Prostate gland (tissue), 2 donors: ENCODE data around the gene MFSD12. TPM values are rescaled to one million over a fixed set of nuclear protein-coding genes. Genes with fewer than 3 reads are reported as not detected.
"Not testable (repeated sequence)": the region's sequence is repeated elsewhere in the genome, so short reads cannot be mapped to it uniquely, and the experiment has no call there.

ENCODE experiments used
- DNase-seq: peaks from one replicate; pipeline ENCODE4 v3.0.0-alpha.2; 2019; ENCODE audit warnings: low spot score
- H3K27ac ChIP-seq, 2 donors: fragments of 200-600 bp; sonication (generic); 2 replicates each; pipeline ENCODE4 v1.5.1; 2017 to 2019
- H3K27me3 ChIP-seq: fragments of 200-600 bp; sonication (generic); replicated peaks from 2 replicates; pipeline ENCODE4 v1.5.1; 2019; ENCODE audit not compliant: insufficient read depth
- H3K36me3 ChIP-seq, 2 donors: fragments of 200-600 bp; sonication (generic); 1 replicate in 1 of 2; 2 replicates in 1 of 2; pipeline versions ENCODE4 v1.5.1 to v1.8.1; 2017 to 2019
- H3K4me1 ChIP-seq: fragments of 200-600 bp; sonication (generic); replicated peaks from 2 replicates; pipeline ENCODE4 v1.5.1; 2019
- H3K4me3 ChIP-seq, 2 donors: fragments of 200-600 bp; sonication (generic); 2 replicates each; pipeline ENCODE4 v1.5.1; 2017 to 2019
- H3K9me3 ChIP-seq: fragments of 200-600 bp; sonication (generic); 2 replicates; pipeline ENCODE4 v1.5.1; 2017
- POLR2A ChIP-seq: fragments of 450-650 bp; IDR thresholded peaks from one replicate; pipeline ENCODE4 v1.6.1; 2016; ENCODE audit warnings: antibody characterized with exemption, mild to moderate bottlenecking
- POLR2AphosphoS5 ChIP-seq: sonication (generic); formaldehyde crosslinking; IDR thresholded peaks from one replicate; pipeline ENCODE4 v1.6.1; 2017; ENCODE audit warnings: antibody characterized with exemption
- WGBS: methylation state at CpG from one replicate; pipeline ENCODE4 v1.1.5; 2018; 5-methylcytosine and 5-hydroxymethylcytosine counted together
- intact Hi-C: fragments of 100-400 bp; cut with DNase I; formaldehyde crosslinking; loops from one replicate; pipeline ENCODE4 v1.14.2; 2022
- total RNA-seq, 2 donors: library from RNA; depleted of rRNA; stranded (reverse); fragments of >200 nt; gene quantifications; one replicate each; pipeline ENCODE4 v1.1.0, GENCODE V29; 2016
- TF ChIP-seq, protein P1 (sequence below), 4 experiments: fragments of 200-600 bp in 2 of 4; fragments of 450-650 bp in 2 of 4; sonication (generic) in 2 of 4; IDR thresholded peaks; 1 replicate in 3 of 4; 2 replicates in 1 of 4; pipeline ENCODE4 v1.5.1; 2016 to 2019; ENCODE audit warnings: antibody characterized with exemption in 4 of 4, mild to moderate bottlenecking in 2 of 4, moderate library complexity in 2 of 4

Gene MFSD12
- total RNA-seq, 2 donors from 2014 or later = 60.5 to 86.1 TPM

DNA sequence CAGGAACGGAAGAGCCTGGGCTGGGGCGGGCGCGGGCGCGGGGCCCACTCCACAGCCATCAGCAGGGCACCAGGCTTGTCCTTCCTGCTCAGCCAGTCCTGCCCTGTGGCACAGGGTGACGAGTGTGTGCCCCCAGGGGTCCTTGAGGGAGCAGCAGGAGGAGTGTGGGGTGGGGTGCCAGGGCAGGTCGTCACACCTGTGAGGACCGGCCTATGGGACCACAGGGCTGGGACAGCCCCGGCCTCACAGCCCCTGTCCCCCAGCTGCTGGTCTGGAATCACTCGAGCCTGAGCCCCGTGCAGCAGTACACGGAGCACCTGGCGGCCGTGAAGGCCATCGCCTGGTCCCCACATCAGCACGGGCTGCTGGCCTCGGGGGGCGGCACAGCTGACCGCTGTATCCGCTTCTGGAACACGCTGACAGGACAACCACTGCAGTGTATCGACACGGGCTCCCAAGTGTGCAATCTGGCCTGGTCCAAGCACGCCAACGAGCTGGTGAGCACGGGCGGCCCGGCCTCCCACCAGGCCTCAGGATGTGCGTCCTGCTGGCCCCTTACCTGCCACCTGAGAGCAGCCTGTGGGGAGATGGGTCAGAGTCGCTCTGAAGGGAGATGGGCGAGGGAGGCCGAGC is 25.1 kb downstream of the MFSD12 start:
- Histone ChIP-seq H3K4me1 (no peaks in the 10 kb centered on the region), H3K4me3 (no peak overlapping the region), H3K9me3 (no peaks in the 10 kb centered on the region), H3K36me3 (peaks cover 17 to 19% of the 10 kb centered on the region in 2 donors), H3K27ac (no peak overlapping the region), H3K27me3 (no peaks in the 10 kb centered on the region)
- 90% methylated on average over 22 of the region's 33 CpGs for WGBS
- intact Hi-C loops = no loop called here
- DNase-seq = no peak
- TF ChIP-seq POLR2A = no peak
- TF ChIP-seq, protein P1, sequence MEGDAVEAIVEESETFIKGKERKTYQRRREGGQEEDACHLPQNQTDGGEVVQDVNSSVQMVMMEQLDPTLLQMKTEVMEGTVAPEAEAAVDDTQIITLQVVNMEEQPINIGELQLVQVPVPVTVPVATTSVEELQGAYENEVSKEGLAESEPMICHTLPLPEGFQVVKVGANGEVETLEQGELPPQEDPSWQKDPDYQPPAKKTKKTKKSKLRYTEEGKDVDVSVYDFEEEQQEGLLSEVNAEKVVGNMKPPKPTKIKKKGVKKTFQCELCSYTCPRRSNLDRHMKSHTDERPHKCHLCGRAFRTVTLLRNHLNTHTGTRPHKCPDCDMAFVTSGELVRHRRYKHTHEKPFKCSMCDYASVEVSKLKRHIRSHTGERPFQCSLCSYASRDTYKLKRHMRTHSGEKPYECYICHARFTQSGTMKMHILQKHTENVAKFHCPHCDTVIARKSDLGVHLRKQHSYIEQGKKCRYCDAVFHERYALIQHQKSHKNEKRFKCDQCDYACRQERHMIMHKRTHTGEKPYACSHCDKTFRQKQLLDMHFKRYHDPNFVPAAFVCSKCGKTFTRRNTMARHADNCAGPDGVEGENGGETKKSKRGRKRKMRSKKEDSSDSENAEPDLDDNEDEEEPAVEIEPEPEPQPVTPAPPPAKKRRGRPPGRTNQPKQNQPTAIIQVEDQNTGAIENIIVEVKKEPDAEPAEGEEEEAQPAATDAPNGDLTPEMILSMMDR (IDR thresholded peaks at IDR 0.05) = no peak
- no peak for TF ChIP-seq POLR2AphosphoS5

DNA sequence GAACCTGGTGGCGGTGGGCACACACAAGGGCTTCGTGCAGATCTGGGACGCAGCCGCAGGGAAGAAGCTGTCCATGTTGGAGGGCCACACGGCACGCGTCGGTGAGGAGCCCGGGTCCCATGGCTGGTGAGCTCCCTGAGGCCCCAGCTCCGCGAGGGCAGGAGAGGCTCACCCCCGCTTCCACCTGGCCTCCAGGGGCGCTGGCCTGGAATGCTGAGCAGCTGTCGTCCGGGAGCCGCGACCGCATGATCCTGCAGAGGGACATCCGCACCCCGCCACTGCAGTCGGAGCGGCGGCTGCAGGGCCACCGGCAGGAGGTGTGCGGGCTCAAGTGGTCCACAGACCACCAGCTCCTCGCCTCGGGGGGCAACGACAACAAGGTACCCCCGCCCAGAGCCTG is 25.7 kb downstream of the MFSD12 start:
- intact Hi-C loops = no loop called here
- Histone ChIP-seq H3K4me3 (no peak overlapping the region), H3K4me1 (no peaks in the 10 kb centered on the region), H3K9me3 (no peaks in the 10 kb centered on the region), H3K27ac (no peak overlapping the region), H3K36me3 (peaks cover 21 to 22% of the 10 kb centered on the region in 2 donors), H3K27me3 (no peaks in the 10 kb centered on the region)
- no peak for DNase-seq
- TF ChIP-seq POLR2AphosphoS5 (no peak), POLR2A (no peak)
- TF ChIP-seq, protein P1 (IDR thresholded peaks at IDR 0.05) = no peak
- 85% methylated on average over 28 of the region's 29 CpGs for WGBS

DNA sequence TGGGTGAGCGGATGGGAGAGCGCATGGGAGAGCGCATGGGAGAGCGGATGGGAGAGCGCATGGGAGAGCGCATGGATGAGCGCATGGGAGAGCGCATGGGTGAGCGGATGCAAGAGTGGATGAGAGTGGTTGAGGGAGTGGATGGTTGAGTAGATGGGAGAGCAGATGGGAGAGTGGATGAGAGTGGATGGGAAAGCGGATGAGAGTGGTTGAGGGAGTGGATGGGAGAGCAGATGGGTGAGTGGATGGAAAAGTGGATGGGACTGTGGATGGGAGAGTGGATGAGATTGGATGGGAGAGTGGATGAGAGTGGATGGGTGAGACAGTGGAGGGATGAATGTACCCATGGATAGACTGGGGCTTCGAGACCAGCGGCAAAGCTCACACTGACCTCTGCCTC is 27.0 kb downstream of the MFSD12 start:
- Histone ChIP-seq H3K27ac (no peak overlapping the region), H3K4me1 (no peaks in the 10 kb centered on the region), H3K36me3 (peaks cover 21 to 32% of the 10 kb centered on the region in 2 donors), H3K9me3 (no peaks in the 10 kb centered on the region), H3K27me3 (no peaks in the 10 kb centered on the region), H3K4me3 (no peak overlapping the region)
- intact Hi-C loops = no loop called here
- no peak for DNase-seq
- 93% methylated on average over 12 of the region's 12 CpGs for WGBS
- TF ChIP-seq POLR2A = no peak
- TF ChIP-seq, protein P1 (IDR thresholded peaks at IDR 0.05) = no peak
- TF ChIP-seq POLR2AphosphoS5 = no peak

- H3K4me3 ChIP-seq, intact Hi-C loops, H3K27me3 ChIP-seq, DNase-seq, H3K4me1 ChIP-seq, H3K9me3 ChIP-seq, H3K27ac ChIP-seq: not testable (repeated sequence)
- peaks cover 21 to 32% of the 10 kb centered on the region in 2 donors for H3K36me3 ChIP-seq
- WGBS = 94% methylated on average over 7 of the region's 7 CpGs
Measured at GRCh38 chr19:3529299-3529698, 28.1 kb downstream of the MFSD12 start.

GRCh38 chr19:3528539-3529211 is 28.7 kb downstream of the MFSD12 start:
- H3K4me3 ChIP-seq = no peak overlapping the region
- H3K4me1 ChIP-seq = no peaks in the 10 kb centered on the region
- DNase-seq = no peak
- H3K9me3 ChIP-seq = no peaks in the 10 kb centered on the region
- no peak overlapping the region for H3K27ac ChIP-seq
- intact Hi-C loops = no loop called here
- TF ChIP-seq, protein P1 (IDR thresholded peaks at IDR 0.05) = no peak
- TF ChIP-seq POLR2A = no peak
- TF ChIP-seq POLR2AphosphoS5 = no peak
- no peaks in the 10 kb centered on the region for H3K27me3 ChIP-seq
- WGBS = 93% methylated on average over 20 of the region's 20 CpGs
- peaks cover 21 to 31% of the 10 kb centered on the region in 2 donors for H3K36me3 ChIP-seq
